Body of pancreas (tissue), 4 donors: Measurements from ENCODE around the gene SHISA7. TPM values are rescaled to one million over a fixed set of nuclear protein-coding genes. Genes with fewer than 3 reads are reported as not detected.

Experiments used
- ATAC-seq: fragments of 150-250 bp; one replicate; pipeline ENCODE4 v1.9.1; 2016
- DNase-seq, 4 donors: peaks; one replicate each; pipeline ENCODE4 v3.0.0-alpha.2; 2019
- H3K27ac ChIP-seq, 4 donors: fragments of 200-600 bp; sonication (generic); 1 replicate in 3 of 4; 2 replicates in 1 of 4; pipeline versions ENCODE4 v1.5.1 to v1.6.1; 2016 to 2019; ENCODE audit warnings: mild to moderate bottlenecking in 1 of 4, mixed read lengths in 1 of 4, moderate library complexity in 1 of 4
- H3K27me3 ChIP-seq, 2 donors: fragments of 200-600 bp; sonication (generic); one replicate each; pipeline ENCODE4 v1.6.0; 2016; ENCODE audit warnings: mild to moderate bottlenecking in 1 of 2
- H3K36me3 ChIP-seq, 2 donors: fragments of 200-600 bp; sonication (generic); replicated peaks in 1 of 2; 2 replicates each; pipeline ENCODE4 v1.5.1; 2016; ENCODE audit warnings: low read depth in 2 of 2; ENCODE audit not compliant: insufficient read depth in 1 of 2
- H3K4me1 ChIP-seq: fragments of 200-600 bp; sonication (generic); one replicate; pipeline ENCODE4 v1.6.0; 2016
- H3K4me3 ChIP-seq, 2 donors: fragments of 200-600 bp; sonication (generic); 1 replicate in 1 of 2; 2 replicates in 1 of 2; pipeline ENCODE4 v1.5.1; 2016 to 2019
- H3K9me3 ChIP-seq, 3 donors: fragments of 200-600 bp; sonication (generic); 1 replicate in 2 of 3; 2 replicates in 1 of 3; pipeline ENCODE4 v1.5.1; 2016
- CTCF ChIP-seq, 7 experiments: fragments of 450-650 bp in 4 of 7; fragments of 200-600 bp in 3 of 7; sonication (generic) in 3 of 7; IDR thresholded peaks; one replicate each; pipeline ENCODE4 v1.5.1; 2016 to 2019; ENCODE audit warnings: antibody characterized with exemption in 7 of 7
- POLR2A ChIP-seq, 3 donors: fragments of 450-650 bp; IDR thresholded peaks; one replicate each; pipeline ENCODE4 v1.6.1; 2016; ENCODE audit warnings: antibody characterized with exemption in 3 of 3, mild to moderate bottlenecking in 2 of 3
- WGBS, 2 donors: methylation state at CpG; one replicate each; pipeline ENCODE4 v1.1.5; 2017; 5-methylcytosine and 5-hydroxymethylcytosine counted together
- intact Hi-C: fragments of 100-400 bp; cut with DNase I; formaldehyde crosslinking; loops from one replicate; pipeline ENCODE4 v1.15.1; 2023
- total RNA-seq, 2 donors: library from RNA; depleted of rRNA; stranded (reverse); fragments of >200 nt; gene quantifications; one replicate each; pipeline ENCODE4 v1.1.0, GENCODE V29; 2016

The SHISA7 gene
- total RNA-seq, 2 donors from 2014 or later, result not detected

GRCh38 chr19:55454787-55455243 lies 11.7 kb upstream of the SHISA7 start:
- Histone ChIP-seq H3K4me3 (no peak overlapping the region), H3K27ac (no peak overlapping the region), H3K27me3 (peaks cover 0 to 14% of the 10 kb centered on the region in 2 donors), H3K4me1 (peaks cover 22% of the 10 kb centered on the region), H3K9me3 (no peaks in the 10 kb centered on the region), H3K36me3 (no peaks in the 10 kb centered on the region)
- 71 to 88% methylated on average over 8 to 14 of the region's 14 CpGs for WGBS, 2 donors
- peak in 1 of 4 donors; percentile 31 for DNase-seq
- intact Hi-C loops, result no loop called here
- peak; percentile 16 for ATAC-seq
- TF ChIP-seq POLR2A (IDR thresholded peaks at IDR 0.05) (no peak), CTCF (IDR thresholded peaks at IDR 0.05) (peak in 6 of 7 experiments; percentile 26 to 42 (median 32))

- Histone ChIP-seq H3K27ac (no peak overlapping the region), H3K9me3 (no peaks in the 10 kb centered on the region), H3K4me1 (peaks cover 18% of the 10 kb centered on the region), H3K4me3 (no peak overlapping the region), H3K27me3 (peaks cover 0 to 14% of the 10 kb centered on the region in 2 donors), H3K36me3 (no peaks in the 10 kb centered on the region)
- ATAC-seq (no peak), DNase-seq (no peak)
- TF ChIP-seq POLR2A (IDR thresholded peaks at IDR 0.05) (no peak), CTCF (IDR thresholded peaks at IDR 0.05) (no peak)
- intact Hi-C loops, result no loop called here
- WGBS, 2 donors, result 92 to 94% methylated on average over 12 of the region's 12 CpGs
Measured at GRCh38 chr19:55453511-55454260, 10.6 kb upstream of the SHISA7 start.

- Histone ChIP-seq H3K36me3 (no peaks in the 10 kb centered on the region), H3K4me1 (peaks cover 18% of the 10 kb centered on the region), H3K4me3 (no peak overlapping the region), H3K27ac (no peak overlapping the region), H3K27me3 (peaks cover 0 to 14% of the 10 kb centered on the region in 2 donors), H3K9me3 (no peaks in the 10 kb centered on the region)
- DNase-seq, result peak; percentile 45 to 68 (median 53)
- peak; percentile 72 for ATAC-seq
- intact Hi-C loops, result no loop called here
- WGBS, 2 donors, result 19 to 36% methylated on average over 6 to 29 of the region's 34 CpGs
- TF ChIP-seq CTCF (IDR thresholded peaks at IDR 0.05) (no peak), POLR2A (IDR thresholded peaks at IDR 0.05) (no peak)
Measured at GRCh38 chr19:55452749-55453346, 9.7 kb upstream of the SHISA7 start.

GRCh38 chr19:55451965-55452748 lies 9.1 kb upstream of the SHISA7 start:
- Histone ChIP-seq H3K36me3 (no peaks in the 10 kb centered on the region), H3K9me3 (no peaks in the 10 kb centered on the region), H3K4me1 (peaks cover 18% of the 10 kb centered on the region), H3K27me3 (peaks cover 0 to 14% of the 10 kb centered on the region in 2 donors), H3K27ac (no peak overlapping the region), H3K4me3 (no peak overlapping the region)
- WGBS, 2 donors, result 6 to 20% methylated on average over 25 to 37 of the region's 57 CpGs
- no peak for DNase-seq
- ATAC-seq, result no peak
- intact Hi-C loops, result no loop called here
- TF ChIP-seq CTCF (IDR thresholded peaks at IDR 0.05) (no peak), POLR2A (IDR thresholded peaks at IDR 0.05) (no peak)
